GM10266 (cell line): Measurements from ENCODE around the gene RNF227.

Experiments used
- DNase-seq: peaks from one replicate; pipeline ENCODE4 v3.0.0; 2012; ENCODE audit errors: extremely low spot score
- TF ChIP-seq, protein P1 (sequence below): IDR thresholded peaks from 2 replicates; pipeline ENCODE4 v1.5.1; 2012; ENCODE audit warnings: mild to moderate bottlenecking, low read depth; ENCODE audit not compliant: control insufficient read depth, insufficient read depth; ENCODE audit errors: missing control alignments

RNF227 gene

GRCh38 chr17:7951143-7951792 is 35.2 kb upstream of the RNF227 start:
- peak; percentile 61 for DNase-seq
- TF ChIP-seq, protein P1, sequence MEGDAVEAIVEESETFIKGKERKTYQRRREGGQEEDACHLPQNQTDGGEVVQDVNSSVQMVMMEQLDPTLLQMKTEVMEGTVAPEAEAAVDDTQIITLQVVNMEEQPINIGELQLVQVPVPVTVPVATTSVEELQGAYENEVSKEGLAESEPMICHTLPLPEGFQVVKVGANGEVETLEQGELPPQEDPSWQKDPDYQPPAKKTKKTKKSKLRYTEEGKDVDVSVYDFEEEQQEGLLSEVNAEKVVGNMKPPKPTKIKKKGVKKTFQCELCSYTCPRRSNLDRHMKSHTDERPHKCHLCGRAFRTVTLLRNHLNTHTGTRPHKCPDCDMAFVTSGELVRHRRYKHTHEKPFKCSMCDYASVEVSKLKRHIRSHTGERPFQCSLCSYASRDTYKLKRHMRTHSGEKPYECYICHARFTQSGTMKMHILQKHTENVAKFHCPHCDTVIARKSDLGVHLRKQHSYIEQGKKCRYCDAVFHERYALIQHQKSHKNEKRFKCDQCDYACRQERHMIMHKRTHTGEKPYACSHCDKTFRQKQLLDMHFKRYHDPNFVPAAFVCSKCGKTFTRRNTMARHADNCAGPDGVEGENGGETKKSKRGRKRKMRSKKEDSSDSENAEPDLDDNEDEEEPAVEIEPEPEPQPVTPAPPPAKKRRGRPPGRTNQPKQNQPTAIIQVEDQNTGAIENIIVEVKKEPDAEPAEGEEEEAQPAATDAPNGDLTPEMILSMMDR = no peak

GRCh38 chr17:7950578-7950977 is 34.5 kb upstream of the RNF227 start:
- TF ChIP-seq, protein P1 = no peak
- no peak for DNase-seq

- TF ChIP-seq, protein P1 = no peak
- DNase-seq = no peak
Measured at GRCh38 chr17:7947651-7948050, 31.6 kb upstream of the RNF227 start.

GRCh38 chr17:7946441-7946840 is 30.4 kb upstream of the RNF227 start:
- DNase-seq = no peak
- TF ChIP-seq, protein P1 = no peak

- TF ChIP-seq, protein P1 = no peak
Measured at GRCh38 chr17:7945651-7946050, 29.6 kb upstream of the RNF227 start.

DNA sequence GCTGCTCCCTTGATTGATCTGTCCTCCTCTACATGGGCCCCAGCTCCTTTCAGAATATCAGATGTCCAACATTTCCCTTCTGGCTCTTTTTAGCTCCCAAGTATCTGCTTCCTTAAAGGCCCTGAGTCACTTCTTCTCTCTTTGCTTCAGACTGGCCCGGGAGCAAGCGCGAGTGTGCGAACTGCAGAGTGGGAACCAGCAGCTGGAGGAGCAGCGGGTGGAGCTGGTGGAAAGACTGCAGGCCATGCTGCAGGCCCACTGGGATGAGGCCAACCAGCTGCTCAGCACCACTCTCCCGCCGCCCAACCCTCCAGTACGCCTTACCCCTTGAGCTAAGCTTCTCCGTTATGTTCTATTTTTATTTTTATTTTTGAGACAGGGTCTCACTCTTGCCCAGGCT is 28.2 kb upstream of the RNF227 start:
- TF ChIP-seq, protein P1 = no peak
- no peak for DNase-seq

More at GRCh38 chr17:7945651-7946050, 29.6 kb upstream of the RNF227 start:
- no peak for DNase-seq

- TF ChIP-seq, protein P1 = no peak
- DNase-seq = no peak
Measured at GRCh38 chr17:7943291-7943690, 27.2 kb upstream of the RNF227 start.
